GM12801 (cell line): ENCODE data around the gene KCNMA1.

Source experiments
- TF ChIP-seq, protein P1 (sequence below): IDR thresholded peaks from one replicate; pipeline ENCODE4 v1.5.1; 2011; ENCODE audit warnings: control low read depth; ENCODE audit not compliant: insufficient read length; ENCODE audit errors: extremely low read depth

KCNMA1 gene

DNA sequence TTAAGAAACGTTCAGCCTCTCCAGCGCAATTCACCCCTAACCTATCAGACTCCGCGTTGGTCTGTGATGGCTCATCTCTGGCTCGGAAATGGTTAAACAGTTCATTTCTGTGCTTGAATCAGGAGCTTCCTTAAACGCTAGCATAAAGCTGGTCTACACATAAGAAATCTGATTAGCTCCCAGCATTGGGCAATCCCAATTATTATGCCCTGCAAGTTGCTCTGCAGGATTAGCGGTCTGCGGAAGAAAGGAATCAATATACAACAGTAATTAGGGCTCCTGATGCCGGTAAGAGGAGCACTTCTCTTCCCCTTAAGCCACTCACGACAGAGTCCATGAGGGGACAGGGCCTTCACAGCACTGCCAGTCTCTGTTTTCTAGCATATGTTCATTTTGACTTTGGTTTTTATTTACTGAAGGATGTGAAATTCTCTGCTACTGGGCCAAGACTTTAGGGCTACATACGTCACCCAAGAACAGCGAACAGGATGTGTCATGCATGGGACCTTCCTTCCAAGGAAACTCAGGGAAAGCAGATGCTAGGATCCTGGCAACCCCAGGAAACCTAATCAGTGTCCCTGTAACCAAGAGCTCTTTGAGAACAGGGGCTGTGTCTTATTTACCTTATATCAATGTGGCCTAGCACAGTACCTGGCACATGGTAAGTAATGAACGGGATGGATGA lies 324.4 kb downstream of the KCNMA1 start:
- TF ChIP-seq, protein P1, sequence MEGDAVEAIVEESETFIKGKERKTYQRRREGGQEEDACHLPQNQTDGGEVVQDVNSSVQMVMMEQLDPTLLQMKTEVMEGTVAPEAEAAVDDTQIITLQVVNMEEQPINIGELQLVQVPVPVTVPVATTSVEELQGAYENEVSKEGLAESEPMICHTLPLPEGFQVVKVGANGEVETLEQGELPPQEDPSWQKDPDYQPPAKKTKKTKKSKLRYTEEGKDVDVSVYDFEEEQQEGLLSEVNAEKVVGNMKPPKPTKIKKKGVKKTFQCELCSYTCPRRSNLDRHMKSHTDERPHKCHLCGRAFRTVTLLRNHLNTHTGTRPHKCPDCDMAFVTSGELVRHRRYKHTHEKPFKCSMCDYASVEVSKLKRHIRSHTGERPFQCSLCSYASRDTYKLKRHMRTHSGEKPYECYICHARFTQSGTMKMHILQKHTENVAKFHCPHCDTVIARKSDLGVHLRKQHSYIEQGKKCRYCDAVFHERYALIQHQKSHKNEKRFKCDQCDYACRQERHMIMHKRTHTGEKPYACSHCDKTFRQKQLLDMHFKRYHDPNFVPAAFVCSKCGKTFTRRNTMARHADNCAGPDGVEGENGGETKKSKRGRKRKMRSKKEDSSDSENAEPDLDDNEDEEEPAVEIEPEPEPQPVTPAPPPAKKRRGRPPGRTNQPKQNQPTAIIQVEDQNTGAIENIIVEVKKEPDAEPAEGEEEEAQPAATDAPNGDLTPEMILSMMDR = no peak

DNA sequence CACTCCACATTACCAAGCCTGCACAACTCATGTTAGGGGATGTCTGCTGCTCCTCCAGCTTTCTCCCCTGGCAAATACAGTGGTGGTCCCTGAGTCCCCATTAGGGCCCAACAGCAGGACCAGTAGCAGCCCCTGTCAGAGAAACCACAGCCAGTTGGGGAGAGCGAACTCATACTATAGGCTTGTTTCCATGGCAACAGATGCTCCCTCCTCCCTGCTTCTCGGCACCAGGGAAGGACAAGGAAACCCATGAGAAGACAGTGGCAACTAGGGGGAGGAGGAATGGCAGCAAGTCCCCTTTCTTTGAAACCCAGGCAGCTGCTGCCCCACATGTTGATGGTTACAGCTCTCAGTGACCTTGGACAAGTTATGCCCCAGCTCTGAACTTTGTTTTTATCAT lies 326.4 kb downstream of the KCNMA1 start:
- TF ChIP-seq, protein P1 = no peak

DNA sequence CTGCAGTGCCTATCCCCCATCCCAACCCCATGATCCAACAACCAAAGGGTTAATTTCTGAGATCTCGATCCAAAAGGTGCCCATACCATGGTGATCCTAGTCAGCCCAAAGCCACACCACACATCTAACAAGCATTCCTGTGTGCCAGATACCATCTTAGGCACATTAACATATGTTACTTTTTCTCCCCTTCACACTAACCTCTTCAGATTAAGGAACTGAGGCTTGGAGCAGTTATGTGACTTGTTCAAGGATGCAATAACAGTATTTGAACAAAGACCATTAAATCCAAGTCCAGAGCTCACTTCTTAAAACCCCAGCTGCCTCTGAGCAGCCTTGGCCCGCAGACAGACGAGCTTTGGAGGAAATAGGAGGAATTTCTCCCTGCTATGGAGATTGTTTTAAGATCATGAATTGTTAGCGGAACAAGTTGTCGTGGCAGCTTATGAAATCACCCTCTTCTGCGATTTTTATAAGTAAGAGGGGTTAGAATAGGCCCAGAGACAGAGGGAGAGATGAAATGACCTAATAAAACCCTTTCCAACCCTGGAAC lies 327.2 kb downstream of the KCNMA1 start:
- TF ChIP-seq, protein P1 = no peak

DNA sequence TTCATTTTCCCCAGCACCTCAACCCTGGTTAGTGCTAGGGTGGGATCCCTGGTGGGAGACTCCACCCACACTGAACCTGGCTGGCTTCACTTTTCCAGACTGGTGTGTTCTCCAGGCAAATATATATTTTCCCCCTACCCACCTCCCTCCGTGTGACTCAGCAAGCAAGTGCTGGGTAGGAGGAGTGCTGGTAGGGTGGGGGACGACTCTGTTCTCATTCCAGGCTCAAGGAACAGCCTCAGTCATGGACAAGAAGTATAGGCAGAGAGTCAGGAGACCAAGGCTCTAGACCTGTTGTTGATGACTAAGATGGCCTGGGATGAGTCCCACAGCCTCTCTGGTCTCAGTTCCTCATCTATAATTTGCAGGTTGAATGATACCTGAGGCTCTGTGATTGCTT lies 328.1 kb downstream of the KCNMA1 start:
- TF ChIP-seq, protein P1 = no peak

DNA sequence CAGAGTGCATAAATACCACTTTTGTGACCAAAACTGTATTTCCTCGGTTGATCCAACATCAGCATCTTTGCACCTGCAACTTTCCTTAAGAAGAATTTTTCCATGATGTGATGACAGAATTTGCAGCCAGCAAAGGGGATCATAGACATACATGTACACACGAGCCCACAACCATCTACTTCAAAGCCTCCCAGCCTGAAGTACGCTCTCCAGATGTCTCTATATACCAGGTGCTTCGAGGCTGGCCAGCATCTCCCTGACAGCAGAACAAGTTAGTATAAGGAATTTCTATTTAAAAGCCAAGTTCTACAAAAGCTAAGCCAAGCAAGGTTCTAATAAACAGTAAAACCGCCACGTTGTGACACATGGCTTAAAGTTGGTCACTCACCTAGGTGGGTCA lies 328.5 kb downstream of the KCNMA1 start:
- TF ChIP-seq, protein P1 = no peak

DNA sequence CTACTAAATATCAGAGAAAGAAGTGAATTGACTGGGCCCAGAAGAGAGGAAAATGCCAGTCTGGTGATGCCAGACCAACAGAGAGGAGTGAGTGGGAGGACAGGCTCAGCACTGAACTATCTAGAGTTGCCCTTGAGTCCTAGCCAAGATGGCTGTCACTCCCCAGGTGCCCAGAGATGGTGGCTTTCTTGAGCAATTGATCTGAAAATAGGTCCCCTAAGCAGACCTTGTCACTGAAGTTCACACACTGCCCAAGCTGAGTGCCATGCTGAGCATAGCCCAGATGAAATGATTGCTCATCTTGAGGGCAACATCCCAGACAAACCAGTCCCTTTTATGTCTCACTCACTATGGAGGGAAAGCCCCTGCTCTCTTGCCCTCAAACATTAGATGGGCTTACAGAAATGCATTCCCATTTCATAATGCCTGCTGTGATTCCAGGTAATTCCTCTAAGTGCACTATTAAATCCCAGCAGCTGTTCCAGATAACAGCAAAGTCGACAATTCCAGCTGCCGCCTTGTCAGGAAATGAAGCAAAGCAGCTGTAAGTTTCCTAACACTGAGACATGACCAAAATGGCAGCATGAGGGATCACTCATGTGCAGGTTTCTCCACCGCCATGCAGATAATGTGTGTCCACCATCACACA lies 329.4 kb downstream of the KCNMA1 start:
- TF ChIP-seq, protein P1 = no peak

DNA sequence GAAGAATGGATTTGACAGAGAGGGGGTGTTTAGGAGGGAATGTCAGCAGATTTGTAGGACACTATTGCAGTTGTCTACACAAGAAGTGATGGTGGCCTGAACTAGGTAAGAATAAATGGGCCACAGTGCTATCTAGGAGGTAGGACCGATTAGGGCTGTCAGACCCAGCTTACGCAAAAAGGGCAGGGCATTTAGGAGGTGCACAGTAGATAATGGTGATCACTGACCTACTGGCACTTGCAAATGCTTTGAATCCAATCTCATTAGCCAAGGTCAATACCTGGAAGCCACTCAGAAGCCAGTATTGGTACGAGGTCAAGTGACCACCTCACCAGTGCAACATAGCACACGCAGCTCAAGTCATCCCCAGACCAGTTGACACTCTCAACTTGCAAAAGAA lies 330.9 kb downstream of the KCNMA1 start:
- TF ChIP-seq, protein P1 = no peak
